Spleen (tissue), 11 donors: ENCODE data around the gene DCAKD. TPM values are rescaled to one million over a fixed set of nuclear protein-coding genes. Genes with fewer than 3 reads are reported as not detected.

Experiments
- DNase-seq: peaks from one replicate; pipeline ENCODE4 v3.0.0-alpha.2; 2020
- H3K27ac ChIP-seq, 8 donors: fragments of 200-600 bp; sonication (generic) in 7 of 8; 1 replicate in 4 of 8; 2 replicates in 4 of 8; pipeline versions ENCODE4 v1.5.0 to v1.8.0; 2016 to 2021; ENCODE audit warnings: inconsistent platforms in 4 of 8, mild to moderate bottlenecking in 4 of 8, moderate library complexity in 1 of 8
- H3K27me3 ChIP-seq, 7 donors: fragments of 200-600 bp; sonication (generic) in 6 of 7; replicated peaks in 1 of 7; 1 replicate in 4 of 7; 2 replicates in 3 of 7; pipeline versions ENCODE4 v1.5.0 to v1.8.0; 2016 to 2021; ENCODE audit warnings: inconsistent platforms in 3 of 7, mild to moderate bottlenecking in 1 of 7
- H3K36me3 ChIP-seq, 6 donors: fragments of 200-600 bp; sonication (generic) in 5 of 6; 1 replicate in 4 of 6; 2 replicates in 2 of 6; pipeline versions ENCODE4 v1.5.0 to v1.8.0; 2016 to 2021; ENCODE audit warnings: inconsistent platforms in 2 of 6
- H3K4me1 ChIP-seq, 6 donors: fragments of 200-600 bp; sonication (generic) in 5 of 6; 1 replicate in 3 of 6; 2 replicates in 3 of 6; pipeline versions ENCODE4 v1.5.0 to v1.8.0; 2016 to 2021; ENCODE audit warnings: inconsistent platforms in 3 of 6
- H3K4me3 ChIP-seq, 8 donors: fragments of 200-600 bp; sonication (generic) in 7 of 8; 1 replicate in 4 of 8; 2 replicates in 4 of 8; pipeline versions ENCODE4 v1.5.0 to v1.8.0; 2016 to 2021; ENCODE audit warnings: inconsistent platforms in 4 of 8, mild to moderate bottlenecking in 4 of 8, moderate library complexity in 2 of 8
- H3K9me3 ChIP-seq, 8 donors: fragments of 200-600 bp; sonication (generic) in 7 of 8; 1 replicate in 4 of 8; 2 replicates in 4 of 8; pipeline versions ENCODE4 v1.5.0 to v1.8.0; 2016 to 2021; ENCODE audit warnings: inconsistent platforms in 4 of 8
- CTCF ChIP-seq, 11 experiments: fragments of 200-600 bp in 7 of 11; fragments of 450-650 bp in 4 of 11; sonication (generic) in 4 of 11; IDR thresholded peaks in 8 of 11; conservative IDR thresholded peaks in 3 of 11; 1 replicate in 7 of 11; 2 replicates in 4 of 11; pipeline versions ENCODE4 v1.4.0 to v1.8.0; 2016 to 2021; ENCODE audit warnings: antibody characterized with exemption in 11 of 11, inconsistent platforms in 4 of 11, mild to moderate bottlenecking in 1 of 11
- POLR2A ChIP-seq, 3 donors: fragments of 450-650 bp; IDR thresholded peaks; one replicate each; pipeline ENCODE4 v1.5.1; 2017; ENCODE audit warnings: antibody characterized with exemption in 3 of 3, mild to moderate bottlenecking in 1 of 3
- POLR2AphosphoS5 ChIP-seq, 3 donors: sonication (generic); formaldehyde crosslinking; IDR thresholded peaks; one replicate each; pipeline ENCODE4 v1.5.1; 2017; ENCODE audit warnings: antibody characterized with exemption in 3 of 3
- WGBS, 5 donors: extraction: QIAGEN DNeasy Blood & Tissue Kit in 3 of 5; methylation state at CpG; one replicate each; pipeline versions ENCODE4 v1.1.5 to v1.1.7; 2013 to 2018; 5-methylcytosine and 5-hydroxymethylcytosine counted together
- intact Hi-C: fragments of 100-400 bp; cut with DNase I; formaldehyde crosslinking; loops from one replicate; pipeline ENCODE4 v1.15.0; 2023; ENCODE audit warnings: low total_unique reads
- polyA plus RNA-seq, 3 donors: library from polyadenylated mRNA; stranded (reverse); fragments of 200-250 nt; gene quantifications; one replicate each; pipeline ENCODE4 v1.2.1, GENCODE V29; 2013
- total RNA-seq, 7 donors: library from RNA; depleted of rRNA in 3 of 7; stranded (reverse); fragments of >200 nt in 3 of 7; fragmentation: NEBNext Ultra II Directional in 4 of 7; extraction: Animal tissue kit (Norgen Biotek cat#: 25700) in 4 of 7; gene quantifications; one replicate each; pipeline versions ENCODE4 v1.1.0 to v1.2.1, GENCODE V29; 2016 to 2021
- donor health status: healthy with polysubstance abuse.
- donor health status: DM: no; HTN: no; CAD: no; lungs with moderate emphysema.
- donor health status: DM: no; HTN: no; CAD: no.
- donor health status: Bipolar disorder and iron deficiency.
- donor health status: healthy.
- donor health status: DM: no; HTN: no; CAD: no.
- donor health status: DM: yes; HTN: yes; CAD: no.

DCAKD gene
- total and polyA plus RNA-seq, 10 donors: 7.2 to 23.7 (median 19.3) TPM

GRCh38 chr17:44995436-44996001 lies 55.9 kb downstream of the DCAKD start:
- intact Hi-C loops: no loop called here
- no peak for TF ChIP-seq POLR2A (IDR thresholded peaks at IDR 0.05)
- no peak for TF ChIP-seq POLR2AphosphoS5 (IDR thresholded peaks at IDR 0.05)
- no peak for TF ChIP-seq CTCF (IDR thresholded peaks at IDR 0.05 in 8 of 11, conservative IDR thresholded peaks at IDR 0.05 in 3 of 11)
- Histone ChIP-seq H3K9me3 (peaks cover 0 to 17% (median 8%) of the 10 kb centered on the region in 8 donors), H3K27ac (no peak overlapping the region), H3K27me3 (peaks cover 0 to 26% (median 0%) of the 10 kb centered on the region in 7 donors), H3K36me3 (no peaks in the 10 kb centered on the region), H3K4me1 (no peaks in the 10 kb centered on the region), H3K4me3 (no peak overlapping the region)
- no peak for DNase-seq
- WGBS, 5 donors: 56 to 81% (median 60%) methylated on average over 7 to 11 of the region's 11 CpGs

DNA sequence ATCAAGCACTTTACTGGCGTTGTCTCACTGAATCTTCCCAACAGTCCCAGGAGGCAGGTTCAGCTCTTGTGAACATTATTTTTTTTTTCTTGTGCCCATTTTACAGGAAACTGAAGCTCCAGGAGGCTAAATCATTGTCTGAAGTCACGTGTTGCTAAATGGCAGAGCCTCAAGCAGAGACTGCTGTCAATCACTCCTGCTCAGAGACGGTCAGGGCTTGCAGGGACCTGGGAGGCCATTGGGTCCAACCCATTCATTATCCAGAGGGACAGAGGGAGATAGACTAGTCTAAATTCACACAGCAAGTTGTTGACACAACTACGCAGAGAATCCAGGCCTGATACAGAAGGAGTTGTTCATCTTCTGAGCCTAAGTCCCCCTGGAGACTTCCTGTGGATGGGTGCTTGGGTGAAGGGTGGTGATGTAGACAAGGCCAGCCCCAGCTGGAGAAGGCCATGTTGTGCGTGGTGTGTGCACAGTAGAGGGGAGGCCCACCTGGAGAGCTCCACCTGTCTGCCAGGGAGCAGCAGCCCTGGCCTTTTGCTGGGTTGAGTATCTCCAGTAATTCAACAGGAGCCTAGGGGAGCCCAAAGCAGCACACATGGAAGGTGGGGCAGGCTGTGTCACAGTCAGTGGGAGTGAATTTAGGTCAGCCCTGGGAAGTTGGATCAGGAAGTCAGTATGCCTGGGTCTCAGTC lies 59.0 kb downstream of the DCAKD start:
- Histone ChIP-seq H3K36me3 (no peaks in the 10 kb centered on the region), H3K27ac (no peak overlapping the region), H3K4me1 (peaks cover 0 to 12% (median 4%) of the 10 kb centered on the region in 6 donors), H3K4me3 (no peak overlapping the region), H3K27me3 (peaks cover 0 to 45% (median 16%) of the 10 kb centered on the region in 7 donors), H3K9me3 (no peaks in the 10 kb centered on the region)
- DNase-seq: no peak
- intact Hi-C loops: no loop called here
- WGBS, 5 donors: 79 to 89% (median 84%) methylated on average over 4 to 5 of the region's 5 CpGs
- TF ChIP-seq CTCF (IDR thresholded peaks at IDR 0.05 in 8 of 11, conservative IDR thresholded peaks at IDR 0.05 in 3 of 11) (no peak), POLR2A (IDR thresholded peaks at IDR 0.05) (no peak), POLR2AphosphoS5 (IDR thresholded peaks at IDR 0.05) (no peak)

DNA sequence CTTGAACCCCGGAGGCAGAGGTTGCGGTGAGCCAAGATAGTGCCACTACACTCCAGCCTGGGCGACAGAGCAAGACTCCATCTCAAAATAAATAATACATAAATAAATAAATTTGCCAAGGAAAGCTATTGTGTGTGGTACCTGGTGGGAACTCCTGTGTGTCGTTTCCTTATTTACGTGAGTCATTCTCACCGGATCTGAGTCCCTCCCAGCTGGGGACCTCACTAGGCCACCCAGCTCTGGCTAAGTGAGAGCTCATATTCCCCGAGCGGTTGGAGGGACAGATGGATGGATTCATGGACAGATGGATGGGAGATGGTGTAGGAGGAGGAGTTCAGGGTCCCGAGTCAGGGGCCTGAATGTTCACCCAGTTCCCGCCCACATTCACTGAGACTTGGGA lies 60.4 kb downstream of the DCAKD start:
- intact Hi-C loops: no loop called here
- no peaks in the 10 kb centered on the region for H3K36me3 ChIP-seq
- H3K4me3 ChIP-seq: no peak overlapping the region
- 75 to 83% (median 79%) methylated on average over 10 of the region's 10 CpGs for WGBS, 5 donors
- peaks cover 0 to 15% (median 8%) of the 10 kb centered on the region in 6 donors for H3K4me1 ChIP-seq
- TF ChIP-seq POLR2A (IDR thresholded peaks at IDR 0.05): no peak
- TF ChIP-seq POLR2AphosphoS5 (IDR thresholded peaks at IDR 0.05): no peak
- TF ChIP-seq CTCF (IDR thresholded peaks at IDR 0.05 in 8 of 11, conservative IDR thresholded peaks at IDR 0.05 in 3 of 11): no peak
- H3K27ac ChIP-seq: no peak overlapping the region
- no peaks in the 10 kb centered on the region for H3K9me3 ChIP-seq
- DNase-seq: no peak
- peaks cover 0 to 59% (median 20%) of the 10 kb centered on the region in 7 donors for H3K27me3 ChIP-seq

- Histone ChIP-seq H3K27me3 (peaks cover 0 to 66% (median 20%) of the 10 kb centered on the region in 7 donors), H3K36me3 (no peaks in the 10 kb centered on the region), H3K4me1 (peaks cover 0 to 15% (median 8%) of the 10 kb centered on the region in 6 donors), H3K4me3 (no peak overlapping the region), H3K9me3 (no peaks in the 10 kb centered on the region), H3K27ac (no peak overlapping the region)
- no peak for DNase-seq
- TF ChIP-seq POLR2A (IDR thresholded peaks at IDR 0.05) (no peak), CTCF (IDR thresholded peaks at IDR 0.05 in 8 of 11, conservative IDR thresholded peaks at IDR 0.05 in 3 of 11) (no peak), POLR2AphosphoS5 (IDR thresholded peaks at IDR 0.05) (no peak)
- intact Hi-C loops: no loop called here
- WGBS, 5 donors: 78 to 88% (median 84%) methylated on average over 17 of the region's 17 CpGs
Measured at GRCh38 chr17:44989552-44990138, 61.8 kb downstream of the DCAKD start.
